Measurements from ENCODE around the gene BZW2.

Gene BZW2

GRCh38 chr7:16627236-16627635, 18.7 kb upstream of the BZW2 start:
- DNase-seq: no peak

GRCh38 chr7:16630654-16631053, 15.3 kb upstream of the BZW2 start:
- H3K4me1 Mint-ChIP-seq (ENCODE audit: low read depth in 2 of 2): peaks cover 0 to 4% of the 10 kb centered on the region in 2 donors
- no peak overlapping the region for H3K4me3 Mint-ChIP-seq
- H3K27ac Mint-ChIP-seq: no peak overlapping the region
- DNase-seq (no peak), ATAC-seq (replicated peaks) (no peak)
- no peaks in the 10 kb centered on the region for H3K27me3 Mint-ChIP-seq
- no peaks in the 10 kb centered on the region for H3K9me3 Mint-ChIP-seq
- H3K36me3 Mint-ChIP-seq (ENCODE audit: insufficient read depth): peaks cover 24% of the 10 kb centered on the region

More at GRCh38 chr7:16627236-16627635, 18.7 kb upstream of the BZW2 start:
- ATAC-seq (replicated peaks): no peak
- no peaks in the 10 kb centered on the region for H3K27me3 Mint-ChIP-seq
- no peak overlapping the region for H3K4me3 Mint-ChIP-seq
- no peak overlapping the region for H3K27ac Mint-ChIP-seq
- H3K9me3 Mint-ChIP-seq: no peaks in the 10 kb centered on the region
- peaks cover 0 to 4% of the 10 kb centered on the region in 2 donors for H3K4me1 Mint-ChIP-seq (ENCODE audit: low read depth in 2 of 2)
- peaks cover 38% of the 10 kb centered on the region for H3K36me3 Mint-ChIP-seq (ENCODE audit: insufficient read depth)

- Mint-ChIP-seq H3K27me3 (no peaks in the 10 kb centered on the region), H3K9me3 (no peaks in the 10 kb centered on the region), H3K4me1 (ENCODE audit: low read depth in 2 of 2) (peaks cover 7 to 18% of the 10 kb centered on the region in 2 donors), H3K4me3 (no peak overlapping the region), H3K36me3 (ENCODE audit: insufficient read depth) (peaks cover 17% of the 10 kb centered on the region), H3K27ac (no peak overlapping the region)
- no peak for DNase-seq
- ATAC-seq (replicated peaks): no peak
Measured at GRCh38 chr7:16634271-16634738, 11.7 kb upstream of the BZW2 start.

- DNase-seq (no peak), ATAC-seq (replicated peaks) (no peak)
- Mint-ChIP-seq H3K4me1 (ENCODE audit: low read depth in 2 of 2) (peaks cover 7 to 14% of the 10 kb centered on the region in 2 donors), H3K4me3 (no peak overlapping the region), H3K36me3 (ENCODE audit: insufficient read depth) (peaks cover 12% of the 10 kb centered on the region), H3K27me3 (no peaks in the 10 kb centered on the region), H3K9me3 (no peaks in the 10 kb centered on the region), H3K27ac (no peak overlapping the region)
Measured at GRCh38 chr7:16636555-16637101, 9.4 kb upstream of the BZW2 start.

- DNase-seq (no peak), ATAC-seq (replicated peaks) (no peak)
- H3K27ac Mint-ChIP-seq: no peak overlapping the region
- peaks cover 8% of the 10 kb centered on the region for H3K36me3 Mint-ChIP-seq (ENCODE audit: insufficient read depth)
- H3K9me3 Mint-ChIP-seq: no peaks in the 10 kb centered on the region
- no peak overlapping the region for H3K4me3 Mint-ChIP-seq
- peaks cover 7 to 14% of the 10 kb centered on the region in 2 donors for H3K4me1 Mint-ChIP-seq (ENCODE audit: low read depth in 2 of 2)
- H3K27me3 Mint-ChIP-seq: no peaks in the 10 kb centered on the region
Measured at GRCh38 chr7:16637379-16637778, 8.6 kb upstream of the BZW2 start.

GRCh38 chr7:16638282-16639280, 7.4 kb upstream of the BZW2 start:
- Mint-ChIP-seq H3K36me3 (ENCODE audit: insufficient read depth) (peaks cover 9% of the 10 kb centered on the region), H3K4me1 (ENCODE audit: low read depth in 2 of 2) (peaks cover 14 to 24% of the 10 kb centered on the region in 2 donors), H3K27ac (no peak overlapping the region), H3K27me3 (no peaks in the 10 kb centered on the region), H3K4me3 (no peak overlapping the region), H3K9me3 (no peaks in the 10 kb centered on the region)
- no peak for ATAC-seq (replicated peaks)
- no peak for DNase-seq

GRCh38 chr7:16644157-16644556, 1.8 kb upstream of the BZW2 start:
- DNase-seq (no peak), ATAC-seq (replicated peaks) (no peak)
- Mint-ChIP-seq H3K4me1 (ENCODE audit: low read depth in 2 of 2) (peaks cover 42 to 55% of the 10 kb centered on the region in 2 donors), H3K27ac (peak overlapping the region; percentile 93 to 95), H3K27me3 (no peaks in the 10 kb centered on the region), H3K9me3 (no peaks in the 10 kb centered on the region), H3K36me3 (ENCODE audit: insufficient read depth) (peaks cover 19% of the 10 kb centered on the region), H3K4me3 (peak overlapping the region; percentile 93 to 99)

- peak; percentile 46 to 54 (median 51) for DNase-seq
- peak overlapping the region; percentile 93 to 95 for H3K27ac Mint-ChIP-seq
- H3K27me3 Mint-ChIP-seq: no peaks in the 10 kb centered on the region
- peak; percentile 20 for ATAC-seq (replicated peaks)
- H3K4me3 Mint-ChIP-seq: peak overlapping the region; percentile 93 to 99
- H3K4me1 Mint-ChIP-seq (ENCODE audit: low read depth in 2 of 2): peaks cover 42 to 55% of the 10 kb centered on the region in 2 donors
- peaks cover 19% of the 10 kb centered on the region for H3K36me3 Mint-ChIP-seq (ENCODE audit: insufficient read depth)
- no peaks in the 10 kb centered on the region for H3K9me3 Mint-ChIP-seq
Measured at GRCh38 chr7:16644636-16645592, 1.1 kb upstream of the BZW2 start.

GRCh38 chr7:16646472-16647072, 591 bp downstream of the BZW2 start:
- no peaks in the 10 kb centered on the region for H3K9me3 Mint-ChIP-seq
- ATAC-seq (replicated peaks) (no peak), DNase-seq (no peak)
- peak overlapping the region; percentile 93 to 95 for H3K27ac Mint-ChIP-seq
- peak overlapping the region; percentile 93 to 99 for H3K4me3 Mint-ChIP-seq
- no peaks in the 10 kb centered on the region for H3K27me3 Mint-ChIP-seq
- peaks cover 45 to 61% of the 10 kb centered on the region in 2 donors for H3K4me1 Mint-ChIP-seq (ENCODE audit: low read depth in 2 of 2)
- H3K36me3 Mint-ChIP-seq (ENCODE audit: insufficient read depth): peaks cover 19% of the 10 kb centered on the region

GRCh38 chr7:16647435-16647960, 1.5 kb downstream of the BZW2 start:
- Mint-ChIP-seq H3K4me1 (ENCODE audit: low read depth in 2 of 2) (peaks cover 47 to 61% of the 10 kb centered on the region in 2 donors), H3K4me3 (peak overlapping the region; percentile 93 to 99), H3K9me3 (no peaks in the 10 kb centered on the region), H3K27me3 (no peaks in the 10 kb centered on the region), H3K27ac (peak overlapping the region in 1 of 2 donors; percentile 95), H3K36me3 (ENCODE audit: insufficient read depth) (peaks cover 19% of the 10 kb centered on the region)
- DNase-seq (no peak), ATAC-seq (replicated peaks) (no peak)

- peaks cover 42 to 57% of the 10 kb centered on the region in 2 donors for H3K4me1 Mint-ChIP-seq (ENCODE audit: low read depth in 2 of 2)
- H3K27ac Mint-ChIP-seq: no peak overlapping the region
- DNase-seq: no peak
- ATAC-seq (replicated peaks): no peak
- H3K36me3 Mint-ChIP-seq (ENCODE audit: insufficient read depth): peaks cover 17% of the 10 kb centered on the region
- H3K9me3 Mint-ChIP-seq: no peaks in the 10 kb centered on the region
- no peak overlapping the region for H3K4me3 Mint-ChIP-seq
- no peaks in the 10 kb centered on the region for H3K27me3 Mint-ChIP-seq
Measured at GRCh38 chr7:16648551-16648950, 2.6 kb downstream of the BZW2 start.

GRCh38 chr7:16649196-16649595, 3.2 kb downstream of the BZW2 start:
- no peak overlapping the region for H3K27ac Mint-ChIP-seq
- no peak for DNase-seq
- no peaks in the 10 kb centered on the region for H3K9me3 Mint-ChIP-seq
- ATAC-seq (replicated peaks): no peak
- H3K4me3 Mint-ChIP-seq: no peak overlapping the region
- peaks cover 36 to 53% of the 10 kb centered on the region in 2 donors for H3K4me1 Mint-ChIP-seq (ENCODE audit: low read depth in 2 of 2)
- H3K27me3 Mint-ChIP-seq: no peaks in the 10 kb centered on the region
- peaks cover 15% of the 10 kb centered on the region for H3K36me3 Mint-ChIP-seq (ENCODE audit: insufficient read depth)

Data from effector memory CD8-positive, alpha-beta T cell (primary cell).